ENCODE data around the gene MAN1A1. TPM values are rescaled to one million over a fixed set of nuclear protein-coding genes. Genes with fewer than 3 reads are reported as not detected.

MAN1A1 gene
- total RNA-seq, 1 experiment from 2014 or later = 0.06 TPM

GRCh38 chr6:119301429-119301828, 48.1 kb downstream of the MAN1A1 start:
- no peak overlapping the region for H3K4me3 ChIP-seq (ENCODE audit: low read depth, low read length, poor library complexity, severe bottlenecking)
- BruUV-seq (replicated peaks) = no TSS peak
- intact Hi-C loops (cut with micrococcal nuclease; ENCODE audit: unreplicated experiment) = no loop called here

DNA sequence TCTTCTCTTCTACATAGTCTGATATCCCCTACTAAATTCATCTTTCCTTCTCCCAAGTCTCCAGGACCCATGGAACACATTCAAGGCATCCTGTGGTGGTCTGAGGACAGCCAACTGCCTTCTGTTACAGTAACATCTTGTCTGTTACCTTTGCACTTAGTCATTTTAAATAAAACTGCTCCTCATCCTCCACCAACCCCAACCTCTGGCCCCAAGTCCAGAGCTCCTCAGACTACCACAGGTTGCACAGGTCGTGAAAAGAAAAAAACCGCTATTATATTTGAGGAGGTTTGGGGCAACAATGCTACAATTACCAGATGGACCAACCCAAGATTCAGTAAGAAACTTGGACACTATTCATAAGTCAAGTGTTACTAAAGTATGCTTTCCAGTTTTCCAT, 49.9 kb downstream of the MAN1A1 start:
- H3K4me3 ChIP-seq (ENCODE audit: low read depth, low read length, poor library complexity, severe bottlenecking) = no peak overlapping the region
- TF ChIP-seq CTCF (conservative IDR thresholded peaks at IDR 0.05; ENCODE audit: low read depth, low read length) (no peak), EZH2 (IDR thresholded peaks at IDR 0.05; ENCODE audit: borderline replicate concordance, low read depth, low read length, poor library complexity, severe bottlenecking) (no peak)
- no peaks in the 10 kb centered on the region for H3K27me3 ChIP-seq (replicated peaks; ENCODE audit: insufficient read depth, low read depth, low read length, poor library complexity)
- H3K4me1 ChIP-seq (ENCODE audit: insufficient read depth, low read length, poor library complexity, severe bottlenecking) = no peaks in the 10 kb centered on the region
- CTCF ChIA-PET = no interaction called here
- no peaks in the 10 kb centered on the region for H3K36me3 ChIP-seq (ENCODE audit: insufficient read depth, low read length, poor library complexity, severe bottlenecking)
- no peaks in the 10 kb centered on the region for H3K9me3 ChIP-seq (ENCODE audit: low read depth, low read length, poor library complexity, severe bottlenecking)
- BruUV-seq (replicated peaks) = no TSS peak
- no peak for DNase-seq (ENCODE audit: low spot score)
- intact Hi-C loops (cut with micrococcal nuclease; ENCODE audit: unreplicated experiment) = no loop called here
- H3K27ac ChIP-seq (ENCODE audit: low read depth, low read length, poor library complexity, severe bottlenecking) = no peak overlapping the region
- POLR2A ChIA-PET (ENCODE audit: low non-redundant PET) = no interaction called here

More at GRCh38 chr6:119301429-119301828, 48.1 kb downstream of the MAN1A1 start:
- no peak for TF ChIP-seq CTCF (conservative IDR thresholded peaks at IDR 0.05; ENCODE audit: low read depth, low read length)
- TF ChIP-seq EZH2 (IDR thresholded peaks at IDR 0.05; ENCODE audit: borderline replicate concordance, low read depth, low read length, poor library complexity, severe bottlenecking) = no peak
- ChIA-PET CTCF (no interaction called here), POLR2A (ENCODE audit: low non-redundant PET) (no interaction called here)
- Histone ChIP-seq H3K9me3 (ENCODE audit: low read depth, low read length, poor library complexity, severe bottlenecking) (no peaks in the 10 kb centered on the region), H3K4me1 (ENCODE audit: insufficient read depth, low read length, poor library complexity, severe bottlenecking) (no peaks in the 10 kb centered on the region), H3K27ac (ENCODE audit: low read depth, low read length, poor library complexity, severe bottlenecking) (no peak overlapping the region), H3K36me3 (ENCODE audit: insufficient read depth, low read length, poor library complexity, severe bottlenecking) (no peaks in the 10 kb centered on the region), H3K27me3 (replicated peaks; ENCODE audit: insufficient read depth, low read depth, low read length, poor library complexity) (no peaks in the 10 kb centered on the region)
- DNase-seq (ENCODE audit: low spot score) = no peak

DNA sequence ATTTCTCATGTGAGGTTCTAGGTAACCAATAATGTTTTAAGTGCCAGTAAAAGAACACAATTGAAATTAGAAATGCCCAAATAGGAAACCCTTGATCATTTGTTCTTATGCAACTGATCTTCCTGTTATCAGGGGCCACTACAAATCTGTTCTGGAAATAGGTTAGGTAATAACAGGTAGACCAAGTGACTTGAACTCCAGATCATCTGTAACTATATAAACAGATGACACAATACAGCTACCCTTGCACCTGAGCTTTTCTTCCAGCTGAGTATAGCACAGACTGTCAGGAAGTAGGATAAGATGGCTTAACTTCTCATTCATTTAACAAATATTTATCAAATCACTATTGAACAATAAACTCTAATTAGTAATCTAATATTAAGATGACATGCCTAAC, 52.5 kb downstream of the MAN1A1 start:
- Histone ChIP-seq H3K27me3 (replicated peaks; ENCODE audit: insufficient read depth, low read depth, low read length, poor library complexity) (no peaks in the 10 kb centered on the region), H3K36me3 (ENCODE audit: insufficient read depth, low read length, poor library complexity, severe bottlenecking) (no peaks in the 10 kb centered on the region), H3K9me3 (ENCODE audit: low read depth, low read length, poor library complexity, severe bottlenecking) (no peaks in the 10 kb centered on the region), H3K27ac (ENCODE audit: low read depth, low read length, poor library complexity, severe bottlenecking) (no peak overlapping the region), H3K4me1 (ENCODE audit: insufficient read depth, low read length, poor library complexity, severe bottlenecking) (no peaks in the 10 kb centered on the region), H3K4me3 (ENCODE audit: low read depth, low read length, poor library complexity, severe bottlenecking) (no peak overlapping the region)
- TF ChIP-seq CTCF (conservative IDR thresholded peaks at IDR 0.05; ENCODE audit: low read depth, low read length) (no peak), EZH2 (IDR thresholded peaks at IDR 0.05; ENCODE audit: borderline replicate concordance, low read depth, low read length, poor library complexity, severe bottlenecking) (no peak)
- ChIA-PET POLR2A (ENCODE audit: low non-redundant PET) (no interaction called here), CTCF (no interaction called here)
- no TSS peak for BruUV-seq (replicated peaks)
- DNase-seq (ENCODE audit: low spot score) = no peak
- intact Hi-C loops (cut with micrococcal nuclease; ENCODE audit: unreplicated experiment) = no loop called here

Measured in A673 (cell line).